HL-60 (cell line): ENCODE results near the gene CDC73.

Source experiments
- DNase-seq, 2 experiments: peaks; one replicate each; pipeline ENCODE4 v3.0.0-alpha.2; 2010 to 2020; ENCODE audit warnings: low read depth in 1 of 2, low spot score in 1 of 2
- H3K27ac ChIP-seq: fragments of 250-450 bp; sonication (Bioruptor Pico); replicated peaks from 2 replicates; pipeline ENCODE4 v1.5.1; 2020; ENCODE audit warnings: mild to moderate bottlenecking, moderate library complexity
- H3K27me3 ChIP-seq: fragments of 250-450 bp; sonication (Bioruptor Pico); 2 replicates; pipeline ENCODE4 v1.5.1; 2021; ENCODE audit warnings: mild to moderate bottlenecking, moderate library complexity; ENCODE audit not compliant: insufficient read depth, poor library complexity, severe bottlenecking
- H3K4me3 ChIP-seq: replicated peaks from 2 replicates; pipeline ENCODE4 v1.5.1; 2011; ENCODE audit warnings: mild to moderate bottlenecking, control low read depth, low read length; ENCODE audit not compliant: insufficient read depth
- CTCF ChIP-seq: IDR thresholded peaks from one replicate; pipeline ENCODE4 v1.5.1; 2011; ENCODE audit warnings: low read length, control low read depth, inconsistent platforms; ENCODE audit not compliant: insufficient read depth
- GABPA ChIP-seq: IDR thresholded peaks from 2 replicates; pipeline ENCODE4 v1.6.1; 2012; ENCODE audit warnings: low read depth
- POLR2AphosphoS5 ChIP-seq: IDR thresholded peaks from 2 replicates; pipeline ENCODE4 v1.6.1; 2012; ENCODE audit warnings: low read depth
- SPI1 ChIP-seq: IDR thresholded peaks from 2 replicates; pipeline ENCODE4 v1.6.1; 2012; ENCODE audit warnings: low read depth, mild to moderate bottlenecking, borderline replicate concordance
- TF ChIP-seq, protein P1 (sequence below): IDR thresholded peaks from 2 replicates; pipeline ENCODE4 v1.6.1; 2012; ENCODE audit warnings: low read depth; ENCODE audit not compliant: insufficient replicate concordance

Gene CDC73

GRCh38 chr1:193259636-193260035 is 137.8 kb downstream of the CDC73 start:
- TF ChIP-seq GABPA (no peak), CTCF (no peak), POLR2AphosphoS5 (no peak), SPI1 (no peak)
- TF ChIP-seq, protein P1, sequence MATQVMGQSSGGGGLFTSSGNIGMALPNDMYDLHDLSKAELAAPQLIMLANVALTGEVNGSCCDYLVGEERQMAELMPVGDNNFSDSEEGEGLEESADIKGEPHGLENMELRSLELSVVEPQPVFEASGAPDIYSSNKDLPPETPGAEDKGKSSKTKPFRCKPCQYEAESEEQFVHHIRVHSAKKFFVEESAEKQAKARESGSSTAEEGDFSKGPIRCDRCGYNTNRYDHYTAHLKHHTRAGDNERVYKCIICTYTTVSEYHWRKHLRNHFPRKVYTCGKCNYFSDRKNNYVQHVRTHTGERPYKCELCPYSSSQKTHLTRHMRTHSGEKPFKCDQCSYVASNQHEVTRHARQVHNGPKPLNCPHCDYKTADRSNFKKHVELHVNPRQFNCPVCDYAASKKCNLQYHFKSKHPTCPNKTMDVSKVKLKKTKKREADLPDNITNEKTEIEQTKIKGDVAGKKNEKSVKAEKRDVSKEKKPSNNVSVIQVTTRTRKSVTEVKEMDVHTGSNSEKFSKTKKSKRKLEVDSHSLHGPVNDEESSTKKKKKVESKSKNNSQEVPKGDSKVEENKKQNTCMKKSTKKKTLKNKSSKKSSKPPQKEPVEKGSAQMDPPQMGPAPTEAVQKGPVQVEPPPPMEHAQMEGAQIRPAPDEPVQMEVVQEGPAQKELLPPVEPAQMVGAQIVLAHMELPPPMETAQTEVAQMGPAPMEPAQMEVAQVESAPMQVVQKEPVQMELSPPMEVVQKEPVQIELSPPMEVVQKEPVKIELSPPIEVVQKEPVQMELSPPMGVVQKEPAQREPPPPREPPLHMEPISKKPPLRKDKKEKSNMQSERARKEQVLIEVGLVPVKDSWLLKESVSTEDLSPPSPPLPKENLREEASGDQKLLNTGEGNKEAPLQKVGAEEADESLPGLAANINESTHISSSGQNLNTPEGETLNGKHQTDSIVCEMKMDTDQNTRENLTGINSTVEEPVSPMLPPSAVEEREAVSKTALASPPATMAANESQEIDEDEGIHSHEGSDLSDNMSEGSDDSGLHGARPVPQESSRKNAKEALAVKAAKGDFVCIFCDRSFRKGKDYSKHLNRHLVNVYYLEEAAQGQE = no peak
- Histone ChIP-seq H3K27ac (no peak overlapping the region), H3K27me3 (no peaks in the 10 kb centered on the region), H3K4me3 (no peak overlapping the region)
- no peak for DNase-seq

DNA sequence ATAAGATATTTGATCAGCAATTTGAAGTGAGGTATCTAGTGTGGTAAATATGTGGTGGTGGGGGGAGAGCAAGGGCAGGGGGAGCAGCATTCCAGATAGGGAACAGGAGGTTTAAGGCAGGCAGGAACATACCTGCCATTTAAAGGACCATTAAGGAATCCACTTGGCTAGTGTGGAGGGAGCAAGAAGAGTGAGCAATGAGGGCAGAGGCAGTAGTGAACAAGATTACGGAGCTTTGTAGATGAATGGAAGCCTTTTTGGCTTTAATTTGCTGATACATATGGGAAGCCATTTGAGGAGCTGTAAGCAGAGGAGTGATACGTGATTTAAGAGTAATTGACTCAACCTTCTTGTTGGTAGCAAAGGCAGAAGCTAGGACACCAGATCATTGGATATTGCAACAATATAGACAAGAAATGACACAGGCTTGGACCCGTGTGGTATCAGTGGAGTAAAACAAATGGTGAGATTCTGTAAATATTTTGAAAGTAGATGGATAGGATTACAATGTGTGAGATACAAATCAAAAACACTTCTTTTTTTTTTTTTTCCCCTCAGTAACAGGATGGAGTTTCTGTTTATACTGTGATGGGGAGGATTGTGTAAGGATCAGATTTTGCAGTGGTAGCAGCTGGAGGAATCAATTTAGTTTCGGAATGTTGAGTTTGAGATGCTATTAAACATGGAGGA is 138.4 kb downstream of the CDC73 start:
- no peak for DNase-seq
- TF ChIP-seq, protein P1 = no peak
- TF ChIP-seq GABPA (no peak), CTCF (no peak), POLR2AphosphoS5 (no peak), SPI1 (no peak)
- Histone ChIP-seq H3K27ac (no peak overlapping the region), H3K27me3 (no peaks in the 10 kb centered on the region), H3K4me3 (no peak overlapping the region)

GRCh38 chr1:193260896-193261295 is 139.1 kb downstream of the CDC73 start:
- no peak for TF ChIP-seq GABPA
- no peak for TF ChIP-seq CTCF
- TF ChIP-seq, protein P1 = no peak
- TF ChIP-seq POLR2AphosphoS5 = no peak
- no peak for TF ChIP-seq SPI1
- no peak for DNase-seq
- Histone ChIP-seq H3K27me3 (no peaks in the 10 kb centered on the region), H3K27ac (no peak overlapping the region), H3K4me3 (no peak overlapping the region)
